GM10847 (cell line): ENCODE data around the gene KRT5.

ENCODE experiments used
- POLR2A ChIP-seq: IDR thresholded peaks from 2 replicates; pipeline ENCODE4 v1.6.1; 2011; ENCODE audit not compliant: insufficient read length; ENCODE audit errors: extremely low read depth

The KRT5 gene

GRCh38 chr12:52517005-52517835, 3.0 kb downstream of the KRT5 start:
- no peak for TF ChIP-seq POLR2A

GRCh38 chr12:52515927-52516831, 4.0 kb downstream of the KRT5 start:
- TF ChIP-seq POLR2A: no peak

- TF ChIP-seq POLR2A: no peak
Observed at GRCh38 chr12:52515319-52515646, 4.9 kb downstream of the KRT5 start.

GRCh38 chr12:52514471-52515318, 5.5 kb downstream of the KRT5 start:
- TF ChIP-seq POLR2A: no peak

- no peak for TF ChIP-seq POLR2A
Observed at GRCh38 chr12:52513736-52514135, 6.5 kb downstream of the KRT5 start.

- TF ChIP-seq POLR2A: no peak
Observed at GRCh38 chr12:52508211-52508610, 12.0 kb downstream of the KRT5 start.

- no peak for TF ChIP-seq POLR2A
Observed at GRCh38 chr12:52506858-52507715, 13.1 kb downstream of the KRT5 start.

GRCh38 chr12:52502877-52503276, 17.3 kb downstream of the KRT5 start:
- no peak for TF ChIP-seq POLR2A

GRCh38 chr12:52501490-52501889, 18.7 kb downstream of the KRT5 start:
- no peak for TF ChIP-seq POLR2A

- no peak for TF ChIP-seq POLR2A
Observed at GRCh38 chr12:52499806-52500560, 20.2 kb downstream of the KRT5 start.

- TF ChIP-seq POLR2A: no peak
Observed at GRCh38 chr12:52498946-52499345, 21.2 kb downstream of the KRT5 start.

GRCh38 chr12:52497975-52498374, 22.2 kb downstream of the KRT5 start:
- TF ChIP-seq POLR2A: no peak

GRCh38 chr12:52496590-52497071, 23.6 kb downstream of the KRT5 start:
- no peak for TF ChIP-seq POLR2A
